Measurements from ENCODE around the gene ANKH.

DNA sequence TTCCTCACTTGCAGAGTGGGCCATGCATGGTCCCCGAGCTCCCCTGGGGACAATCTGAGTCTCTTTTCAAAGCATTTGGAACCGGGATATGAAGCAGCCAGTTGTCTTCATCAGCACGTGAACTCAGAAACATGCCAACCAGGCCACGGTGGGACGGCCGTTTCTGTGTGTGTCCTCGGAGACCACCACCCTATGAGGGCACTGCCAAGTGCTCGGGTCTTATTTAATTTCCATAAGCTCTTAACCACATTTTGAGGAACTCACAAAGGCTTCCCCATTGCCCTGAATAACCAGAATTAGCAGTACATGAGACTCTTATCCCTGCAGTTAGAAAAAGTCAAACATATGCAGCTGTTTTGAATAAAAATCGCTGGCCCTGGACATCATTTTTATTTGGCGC lies 146.9 kb downstream of the ANKH start:
- TF ChIP-seq, protein P1, sequence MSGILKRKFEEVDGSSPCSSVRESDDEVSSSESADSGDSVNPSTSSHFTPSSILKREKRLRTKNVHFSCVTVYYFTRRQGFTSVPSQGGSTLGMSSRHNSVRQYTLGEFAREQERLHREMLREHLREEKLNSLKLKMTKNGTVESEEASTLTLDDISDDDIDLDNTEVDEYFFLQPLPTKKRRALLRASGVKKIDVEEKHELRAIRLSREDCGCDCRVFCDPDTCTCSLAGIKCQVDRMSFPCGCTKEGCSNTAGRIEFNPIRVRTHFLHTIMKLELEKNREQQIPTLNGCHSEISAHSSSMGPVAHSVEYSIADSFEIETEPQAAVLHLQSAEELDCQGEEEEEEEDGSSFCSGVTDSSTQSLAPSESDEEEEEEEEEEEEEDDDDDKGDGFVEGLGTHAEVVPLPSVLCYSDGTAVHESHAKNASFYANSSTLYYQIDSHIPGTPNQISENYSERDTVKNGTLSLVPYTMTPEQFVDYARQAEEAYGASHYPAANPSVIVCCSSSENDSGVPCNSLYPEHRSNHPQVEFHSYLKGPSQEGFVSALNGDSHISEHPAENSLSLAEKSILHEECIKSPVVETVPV (CRISPR knock-in tag; IDR thresholded peaks at IDR 0.05), result no peak
- TF ChIP-seq, protein P2, sequence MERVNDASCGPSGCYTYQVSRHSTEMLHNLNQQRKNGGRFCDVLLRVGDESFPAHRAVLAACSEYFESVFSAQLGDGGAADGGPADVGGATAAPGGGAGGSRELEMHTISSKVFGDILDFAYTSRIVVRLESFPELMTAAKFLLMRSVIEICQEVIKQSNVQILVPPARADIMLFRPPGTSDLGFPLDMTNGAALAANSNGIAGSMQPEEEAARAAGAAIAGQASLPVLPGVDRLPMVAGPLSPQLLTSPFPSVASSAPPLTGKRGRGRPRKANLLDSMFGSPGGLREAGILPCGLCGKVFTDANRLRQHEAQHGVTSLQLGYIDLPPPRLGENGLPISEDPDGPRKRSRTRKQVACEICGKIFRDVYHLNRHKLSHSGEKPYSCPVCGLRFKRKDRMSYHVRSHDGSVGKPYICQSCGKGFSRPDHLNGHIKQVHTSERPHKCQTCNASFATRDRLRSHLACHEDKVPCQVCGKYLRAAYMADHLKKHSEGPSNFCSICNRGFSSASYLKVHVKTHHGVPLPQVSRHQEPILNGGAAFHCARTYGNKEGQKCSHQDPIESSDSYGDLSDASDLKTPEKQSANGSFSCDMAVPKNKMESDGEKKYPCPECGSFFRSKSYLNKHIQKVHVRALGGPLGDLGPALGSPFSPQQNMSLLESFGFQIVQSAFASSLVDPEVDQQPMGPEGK (CRISPR knock-in tag; IDR thresholded peaks at IDR 0.05; ENCODE audit: borderline replicate concordance), result no peak

All from SK-N-SH treated with all-trans-retinoic acid at 6 μM for 48 hours (cell line).